ELF-1 (cell line): ENCODE results near the gene TEN1.

Source experiments
- DNase-seq: peaks from one replicate; pipeline ENCODE4 v3.0.0-alpha.2; 2016; ENCODE audit warnings: low read depth, low spot score

The TEN1 gene

DNA sequence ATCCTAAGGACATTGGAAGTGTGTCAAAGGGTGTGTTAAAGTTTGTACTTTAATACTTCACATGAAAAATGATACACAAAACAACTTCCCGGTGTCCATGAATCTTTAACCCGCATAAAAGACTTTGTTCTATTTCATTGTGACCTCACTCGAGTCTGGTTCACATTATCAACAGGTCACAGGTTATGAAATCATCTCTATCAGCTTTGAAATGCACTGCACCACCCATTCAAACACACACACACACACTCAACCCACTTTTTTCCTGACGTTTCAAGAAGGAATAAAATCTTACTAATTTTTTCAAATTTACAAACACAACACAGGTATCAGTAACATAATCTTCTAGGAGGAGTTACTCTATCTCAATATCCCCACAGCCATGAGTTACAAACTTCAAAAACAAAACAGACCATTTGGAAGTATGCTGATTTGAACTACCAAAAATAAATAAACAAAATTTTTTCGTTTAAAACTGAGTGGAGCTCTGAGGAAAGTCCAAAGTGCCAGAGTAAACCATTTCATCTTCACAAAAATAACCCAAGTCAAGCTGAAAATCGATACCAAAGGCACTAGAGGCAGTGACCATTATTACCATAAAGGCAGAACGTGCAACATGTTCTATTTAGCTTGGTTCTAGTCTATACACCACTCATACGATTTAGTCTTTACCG is 2.7 kb upstream of the TEN1 start:
- no peak for DNase-seq

DNA sequence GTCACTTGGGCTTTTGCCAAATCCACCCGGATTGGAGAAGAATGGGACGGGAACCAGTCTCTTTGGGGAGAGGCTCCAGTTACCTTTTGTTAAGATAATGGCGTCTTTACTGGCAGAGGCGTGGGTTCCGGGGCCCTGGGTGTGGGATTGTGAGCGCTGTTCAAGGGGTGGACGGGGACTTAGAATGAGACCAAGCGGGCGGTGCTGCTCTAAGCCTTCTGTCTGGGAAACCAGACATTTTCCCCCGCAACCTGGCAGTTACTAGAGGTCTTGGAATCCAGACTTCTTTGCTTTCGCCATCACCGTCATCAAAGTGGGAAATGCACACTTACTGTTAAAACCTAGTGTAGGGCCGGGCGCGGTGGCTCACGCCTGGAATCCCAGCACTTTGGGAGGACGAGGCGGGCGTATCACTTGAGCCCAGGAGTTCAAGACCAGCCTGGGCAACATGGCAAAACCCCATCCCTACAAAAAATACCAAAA is 706 bp downstream of the TEN1 start:
- no peak for DNase-seq

- DNase-seq: no peak
Observed at GRCh38 chr17:75980188-75981018, 1.4 kb downstream of the TEN1 start.

- DNase-seq: no peak
Observed at GRCh38 chr17:75981019-75981615, 2.1 kb downstream of the TEN1 start.

DNA sequence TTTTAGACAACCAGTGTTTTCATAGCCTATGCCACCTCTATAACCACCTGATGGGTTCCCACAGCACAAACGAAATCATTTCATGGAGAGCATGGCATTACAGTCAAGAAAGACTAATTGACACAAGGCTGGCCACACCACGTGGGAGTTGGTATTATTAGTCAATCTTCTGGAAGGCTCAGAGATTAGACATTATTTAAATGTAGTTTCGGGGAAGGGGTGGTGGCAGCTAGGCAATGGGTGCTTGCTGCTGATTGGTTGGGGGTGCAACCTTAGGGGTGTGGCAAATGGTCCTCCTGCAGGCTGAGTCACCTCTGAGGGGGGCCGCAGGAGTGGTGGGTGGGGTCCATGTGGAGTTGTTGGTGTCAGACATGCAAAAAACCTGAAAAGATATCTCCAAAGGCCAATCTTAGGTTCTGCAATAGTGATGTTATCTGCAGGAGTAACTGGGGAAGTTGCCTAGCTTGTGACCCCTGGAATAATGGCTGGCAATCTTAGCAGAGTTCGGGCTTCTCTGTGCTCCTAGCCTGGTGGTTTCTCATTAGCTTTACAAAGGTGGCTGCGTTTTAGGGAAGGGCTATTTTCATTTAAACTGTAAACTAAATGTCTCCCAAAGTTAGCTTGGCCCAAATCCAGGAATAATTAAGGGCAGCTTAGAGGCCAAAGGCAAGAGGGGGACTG is 4.6 kb downstream of the TEN1 start:
- DNase-seq: peak; percentile 55

DNA sequence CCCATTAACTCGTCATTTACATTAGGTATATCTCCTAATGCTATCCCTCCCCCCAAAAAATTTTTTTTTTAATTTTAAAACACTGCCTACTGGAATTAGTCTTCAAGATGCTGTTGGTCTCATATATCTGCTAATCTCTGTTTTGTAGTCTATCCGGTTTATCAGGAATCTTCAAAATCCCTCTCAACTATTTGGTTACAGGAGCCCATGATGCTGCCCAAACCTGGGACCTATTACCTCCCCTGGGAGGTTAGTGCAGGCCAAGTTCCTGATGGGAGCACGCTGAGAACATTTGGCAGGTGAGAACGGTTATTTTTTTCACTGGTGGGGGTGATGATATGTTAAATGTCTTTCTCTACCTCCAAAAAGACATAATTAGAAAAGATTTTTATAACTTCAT is 6.9 kb downstream of the TEN1 start:
- no peak for DNase-seq

- DNase-seq: no peak
Observed at GRCh38 chr17:75987041-75987440, 8.0 kb downstream of the TEN1 start.

- DNase-seq: no peak
Observed at GRCh38 chr17:75991396-75991795, 12.4 kb downstream of the TEN1 start.

- DNase-seq: no peak
Observed at GRCh38 chr17:75994802-75995370, 15.8 kb downstream of the TEN1 start.

DNA sequence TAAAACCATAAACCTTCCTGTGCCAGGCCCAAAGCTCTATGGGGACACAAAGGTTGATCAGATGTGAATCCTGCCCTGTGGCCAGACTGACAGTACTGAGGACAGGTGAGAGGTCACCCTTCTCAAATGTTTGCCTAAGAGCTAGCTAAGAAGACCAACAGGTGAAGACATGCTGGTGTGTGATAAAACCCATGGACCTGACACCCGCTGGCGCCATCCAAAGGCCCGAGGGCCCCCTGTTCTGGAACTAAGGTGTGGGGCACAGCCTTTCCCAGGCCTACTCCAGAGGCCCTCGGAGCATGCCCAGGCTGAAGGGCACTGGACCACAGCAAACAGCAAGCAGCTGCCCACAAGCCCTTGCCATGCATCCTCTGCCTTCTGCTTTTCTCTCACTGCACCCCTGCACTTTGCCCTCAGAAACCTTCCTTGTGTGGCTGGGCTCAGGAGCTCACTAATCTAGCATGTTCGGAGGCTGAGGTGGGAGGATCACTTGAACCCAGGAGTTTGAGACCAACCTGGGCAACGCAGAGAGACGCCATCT is 16.4 kb downstream of the TEN1 start:
- no peak for DNase-seq

- no peak for DNase-seq
Observed at GRCh38 chr17:75996665-75997590, 17.9 kb downstream of the TEN1 start.

DNA sequence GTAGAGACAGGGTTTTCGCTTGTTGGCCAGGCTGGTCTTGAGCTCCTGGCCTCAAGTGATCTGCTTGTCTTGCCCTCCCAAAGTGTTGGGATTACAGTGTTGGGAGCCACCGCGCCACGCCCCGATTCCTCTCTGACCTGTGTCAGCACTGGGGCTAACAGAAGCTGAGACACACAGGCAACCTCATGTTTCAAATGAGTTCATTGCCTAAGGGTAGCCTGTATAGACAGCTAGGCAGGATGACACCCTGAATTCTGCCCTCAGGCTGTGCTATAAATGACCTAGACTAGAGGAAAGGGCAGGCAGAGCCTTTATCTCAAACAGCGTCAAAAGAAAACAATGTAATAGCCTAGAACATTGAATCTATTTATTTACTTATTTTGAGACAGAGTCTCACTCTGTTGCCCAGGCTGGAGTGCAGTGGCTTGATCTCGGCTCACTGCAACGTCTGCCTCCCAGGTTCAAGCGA is 19.3 kb downstream of the TEN1 start:
- peak; percentile 60 for DNase-seq

- peak; percentile 84 for DNase-seq
Observed at GRCh38 chr17:76000016-76000754, 21.1 kb downstream of the TEN1 start.

GRCh38 chr17:76000755-76001521 is 21.9 kb downstream of the TEN1 start, which contains the start of gene CDK3:
Gene CDK3 (plus strand): TSS chr17:76000855. CDS start chr17:76001426, 571 bp downstream.
- DNase-seq: no peak

DNA sequence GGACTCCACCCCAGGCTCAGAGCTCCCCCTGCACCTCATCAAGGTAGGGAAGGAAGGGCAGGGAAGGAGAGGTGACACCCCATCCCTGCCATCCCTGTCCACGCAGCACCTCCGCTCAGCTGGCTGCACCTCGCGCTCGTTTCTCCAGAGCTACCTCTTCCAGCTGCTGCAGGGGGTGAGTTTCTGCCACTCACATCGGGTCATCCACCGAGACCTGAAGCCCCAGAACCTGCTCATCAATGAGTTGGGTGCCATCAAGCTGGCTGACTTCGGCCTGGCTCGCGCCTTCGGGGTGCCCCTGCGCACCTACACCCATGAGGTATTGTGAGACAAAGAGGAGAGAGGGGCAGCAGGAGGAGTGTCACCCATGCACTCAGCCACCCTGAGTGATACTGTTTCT is 23.1 kb downstream of the TEN1 start:
- no peak for DNase-seq

DNA sequence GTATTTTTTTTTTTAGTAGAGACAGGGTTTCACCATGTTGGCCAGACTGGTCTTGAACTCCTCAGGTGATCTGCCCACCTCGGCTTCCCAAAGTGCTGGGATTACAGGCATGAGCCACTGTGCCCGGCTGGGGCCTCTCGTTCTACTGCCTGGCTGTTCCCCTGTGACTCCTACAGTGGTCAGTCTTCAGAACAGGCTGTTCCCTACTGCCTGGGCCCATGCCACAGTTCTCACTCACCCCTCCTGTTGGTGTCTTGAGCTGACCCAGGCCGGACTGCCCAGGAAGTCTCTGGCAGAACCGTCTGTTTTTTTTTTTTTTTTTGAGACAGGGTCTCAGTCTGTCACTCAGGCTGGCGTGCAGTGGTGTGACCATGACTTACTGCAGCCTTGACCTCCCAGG is 24.9 kb downstream of the TEN1 start:
- no peak for DNase-seq

GRCh38 chr17:76004750-76005262 is 25.8 kb downstream of the TEN1 start:
- DNase-seq: no peak
